ENCODE data around the gene NDUFA13.

NDUFA13 gene

DNA sequence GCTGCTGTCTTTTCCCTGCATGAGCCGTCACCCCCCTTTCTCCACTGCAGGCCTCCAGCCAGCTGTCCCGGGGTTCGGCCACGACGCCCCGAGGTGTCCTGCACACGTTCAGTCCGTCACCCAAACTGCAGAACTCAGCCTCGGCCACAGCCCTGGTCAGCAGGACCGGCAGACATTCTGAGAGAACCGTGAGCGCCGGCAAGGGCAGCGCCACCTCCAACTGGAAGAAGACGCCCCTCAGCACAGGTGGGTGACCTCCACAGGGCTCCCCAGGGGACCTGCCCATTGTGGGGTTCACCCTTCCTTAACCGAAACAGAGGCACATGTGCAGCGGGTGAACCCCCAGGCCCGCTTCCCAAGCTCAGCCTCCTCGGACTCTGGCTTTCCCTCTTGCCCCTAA is 13.7 kb upstream of the NDUFA13 start:
- no peak overlapping the region for H2AFZ ChIP-seq (ENCODE audit: low read length, unreplicated experiment)
- no peaks in the 10 kb centered on the region for H3K27me3 ChIP-seq (ENCODE audit: insufficient read depth, low read length)
- H3K27ac ChIP-seq (ENCODE audit: low read depth, low read length): no peak overlapping the region
- no peak overlapping the region for H3K4me3 ChIP-seq (ENCODE audit: low read depth, low read length)
- no peaks in the 10 kb centered on the region for H3K36me3 ChIP-seq (ENCODE audit: insufficient read depth, low read length)
- no peaks in the 10 kb centered on the region for H3K79me2 ChIP-seq (ENCODE audit: control insufficient read depth, insufficient read depth, low read length, unreplicated experiment)
- H3K4me1 ChIP-seq (ENCODE audit: control insufficient read depth, insufficient read depth, low read length, unreplicated experiment): no peaks in the 10 kb centered on the region

DNA sequence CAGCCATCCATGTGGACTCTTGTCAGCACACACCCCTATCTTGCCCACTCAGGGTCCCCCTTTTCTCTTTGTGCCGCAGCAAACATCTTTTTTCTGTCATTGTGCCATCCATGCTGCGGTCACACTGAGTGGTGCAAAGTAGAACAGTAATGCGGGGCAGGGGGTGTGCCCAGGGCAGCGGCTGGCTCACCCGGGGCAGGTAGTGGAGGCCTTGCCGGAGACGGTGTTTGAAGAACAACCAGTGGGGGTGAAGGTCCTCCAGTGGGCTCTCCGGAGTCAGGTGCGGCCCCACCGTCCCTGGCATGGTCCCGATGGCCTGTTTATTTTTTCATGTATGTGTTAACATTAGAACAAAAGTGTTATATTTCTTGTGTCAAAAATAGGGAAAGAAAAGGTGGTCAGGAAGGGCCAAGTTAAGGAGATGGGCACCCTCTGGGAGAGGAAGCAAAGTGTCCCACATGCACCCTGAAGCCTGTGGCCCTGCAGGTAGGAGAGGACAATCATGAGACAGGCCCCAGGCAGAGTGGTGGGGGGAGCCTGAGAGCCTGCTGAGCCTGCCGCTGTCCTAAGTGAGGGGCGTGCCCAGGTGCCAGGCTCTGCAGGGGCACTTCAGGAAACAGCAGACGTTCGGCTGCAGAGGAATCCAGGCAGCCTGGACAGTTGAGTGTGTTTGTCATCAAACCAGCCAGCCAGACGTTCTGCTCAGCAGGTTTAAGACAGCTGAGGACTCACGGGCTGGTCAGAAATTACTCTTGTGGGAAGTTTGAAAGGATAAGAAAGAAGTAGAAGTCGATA is 13.0 kb upstream of the NDUFA13 start:
- no peaks in the 10 kb centered on the region for H3K36me3 ChIP-seq (ENCODE audit: insufficient read depth, low read length)
- H3K27ac ChIP-seq (ENCODE audit: low read depth, low read length): no peak overlapping the region
- H3K79me2 ChIP-seq (ENCODE audit: control insufficient read depth, insufficient read depth, low read length, unreplicated experiment): no peaks in the 10 kb centered on the region
- H3K27me3 ChIP-seq (ENCODE audit: insufficient read depth, low read length): no peaks in the 10 kb centered on the region
- no peak overlapping the region for H3K4me3 ChIP-seq (ENCODE audit: low read depth, low read length)
- no peak overlapping the region for H2AFZ ChIP-seq (ENCODE audit: low read length, unreplicated experiment)
- no peaks in the 10 kb centered on the region for H3K4me1 ChIP-seq (ENCODE audit: control insufficient read depth, insufficient read depth, low read length, unreplicated experiment)

DNA sequence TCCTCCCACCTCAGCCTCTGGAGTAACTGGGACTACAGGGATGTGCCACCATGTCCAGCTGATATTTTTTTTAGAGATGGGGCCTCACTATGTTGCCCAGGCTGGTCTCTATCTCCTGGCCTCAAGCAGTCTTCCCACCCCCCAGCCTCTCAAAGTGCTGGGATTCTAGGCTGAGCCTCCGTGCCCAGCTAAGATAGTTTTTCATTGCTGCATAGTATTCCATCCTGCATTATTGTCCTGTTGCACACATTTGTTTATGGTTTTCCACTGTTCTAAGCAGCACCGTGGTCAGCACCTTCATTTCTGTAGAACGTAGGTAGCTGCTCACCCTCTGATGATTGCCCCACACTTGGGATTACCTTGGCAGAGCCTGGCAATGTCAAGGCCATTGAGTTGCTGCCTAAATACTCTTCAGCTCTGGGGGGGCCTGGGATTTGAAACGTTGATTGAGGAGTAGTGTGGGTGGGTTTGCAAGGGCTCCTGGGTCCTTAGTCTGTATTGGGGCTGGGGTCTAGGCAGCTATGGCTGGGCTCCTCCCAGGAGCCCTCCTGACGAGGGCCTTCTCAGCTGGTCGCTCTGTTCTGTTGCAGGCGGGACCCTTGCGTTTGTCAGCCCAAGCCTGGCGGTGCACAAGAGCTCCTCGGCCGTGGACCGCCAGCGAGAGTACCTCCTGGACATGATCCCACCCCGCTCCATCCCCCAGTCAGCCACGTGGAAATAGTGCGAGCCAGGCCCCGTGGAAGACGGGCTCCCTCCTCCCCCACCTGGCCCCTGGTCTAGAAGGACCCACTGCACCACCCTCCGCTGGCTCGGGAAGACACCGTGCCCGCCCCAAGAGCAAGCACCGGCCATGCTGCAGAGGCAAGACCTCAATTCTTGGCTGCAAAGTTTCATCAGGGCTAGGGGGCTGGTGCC is 11.0 kb upstream of the NDUFA13 start:
- H2AFZ ChIP-seq (ENCODE audit: low read length, unreplicated experiment): no peak overlapping the region
- no peaks in the 10 kb centered on the region for H3K27me3 ChIP-seq (ENCODE audit: insufficient read depth, low read length)
- H3K4me3 ChIP-seq (ENCODE audit: low read depth, low read length): no peak overlapping the region
- no peaks in the 10 kb centered on the region for H3K79me2 ChIP-seq (ENCODE audit: control insufficient read depth, insufficient read depth, low read length, unreplicated experiment)
- H3K36me3 ChIP-seq (ENCODE audit: insufficient read depth, low read length): no peaks in the 10 kb centered on the region
- no peak overlapping the region for H3K27ac ChIP-seq (ENCODE audit: low read depth, low read length)
- no peaks in the 10 kb centered on the region for H3K4me1 ChIP-seq (ENCODE audit: control insufficient read depth, insufficient read depth, low read length, unreplicated experiment)

DNA sequence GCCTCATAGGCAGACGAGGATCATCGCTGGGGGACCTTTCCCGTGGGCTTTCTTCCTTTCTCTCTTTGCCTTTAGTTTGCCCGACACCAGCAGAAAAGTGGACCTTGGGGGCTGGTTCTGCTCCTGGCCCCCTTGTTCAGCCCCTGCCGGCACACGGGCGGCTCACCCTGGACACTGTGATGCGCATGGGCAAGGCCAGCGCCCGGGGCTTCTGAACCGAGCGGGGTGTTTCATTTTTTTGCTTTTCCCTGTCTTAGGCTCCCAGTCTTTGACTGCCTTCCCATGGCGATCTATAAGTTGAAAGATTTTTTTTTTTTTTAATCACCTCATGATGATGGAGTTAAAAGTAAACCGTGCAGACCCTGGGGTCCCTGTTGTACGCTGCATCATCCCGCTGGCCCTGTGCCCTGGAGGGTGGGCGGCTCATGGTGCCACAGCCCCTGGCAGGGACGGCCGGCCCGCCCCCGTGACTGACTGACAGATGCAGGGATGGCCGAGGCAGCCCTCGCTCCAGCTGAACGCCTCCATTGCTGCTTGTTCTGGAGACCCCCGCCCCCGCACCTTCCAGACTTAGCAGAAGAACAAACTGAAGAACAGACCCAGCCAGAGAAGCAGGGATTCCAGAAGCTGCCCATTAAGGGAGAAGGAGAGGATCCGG is 10.2 kb upstream of the NDUFA13 start:
- Histone ChIP-seq H3K4me1 (ENCODE audit: control insufficient read depth, insufficient read depth, low read length, unreplicated experiment) (no peaks in the 10 kb centered on the region), H3K27me3 (ENCODE audit: insufficient read depth, low read length) (no peaks in the 10 kb centered on the region), H3K27ac (ENCODE audit: low read depth, low read length) (no peak overlapping the region), H3K36me3 (ENCODE audit: insufficient read depth, low read length) (no peaks in the 10 kb centered on the region), H2AFZ (ENCODE audit: low read length, unreplicated experiment) (no peak overlapping the region), H3K79me2 (ENCODE audit: control insufficient read depth, insufficient read depth, low read length, unreplicated experiment) (no peaks in the 10 kb centered on the region), H3K4me3 (ENCODE audit: low read depth, low read length) (no peak overlapping the region)

DNA sequence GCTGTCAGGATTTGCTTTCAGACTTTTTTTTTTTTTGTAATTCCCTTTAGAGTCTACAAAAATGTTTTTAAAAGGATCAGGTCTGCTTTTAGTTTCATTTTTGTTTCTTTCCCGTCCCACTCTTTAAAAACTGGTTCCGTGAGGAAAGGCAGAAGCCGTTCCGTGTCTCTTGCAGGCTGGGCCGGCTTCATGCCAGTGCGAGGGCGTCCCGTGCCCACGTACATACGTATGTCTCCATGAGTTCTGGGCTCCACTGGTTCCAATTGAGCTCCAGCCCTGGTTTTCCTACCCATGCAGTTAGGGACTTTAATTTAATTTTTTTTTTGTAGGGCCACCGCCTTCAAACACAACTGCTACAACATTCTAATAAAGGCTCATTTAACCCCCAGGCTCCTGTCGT is 9.4 kb upstream of the NDUFA13 start:
- Histone ChIP-seq H3K4me1 (ENCODE audit: control insufficient read depth, insufficient read depth, low read length, unreplicated experiment) (no peaks in the 10 kb centered on the region), H2AFZ (ENCODE audit: low read length, unreplicated experiment) (no peak overlapping the region), H3K36me3 (ENCODE audit: insufficient read depth, low read length) (no peaks in the 10 kb centered on the region), H3K79me2 (ENCODE audit: control insufficient read depth, insufficient read depth, low read length, unreplicated experiment) (no peaks in the 10 kb centered on the region), H3K27me3 (ENCODE audit: insufficient read depth, low read length) (no peaks in the 10 kb centered on the region), H3K4me3 (ENCODE audit: low read depth, low read length) (no peak overlapping the region), H3K27ac (ENCODE audit: low read depth, low read length) (no peak overlapping the region)

DNA sequence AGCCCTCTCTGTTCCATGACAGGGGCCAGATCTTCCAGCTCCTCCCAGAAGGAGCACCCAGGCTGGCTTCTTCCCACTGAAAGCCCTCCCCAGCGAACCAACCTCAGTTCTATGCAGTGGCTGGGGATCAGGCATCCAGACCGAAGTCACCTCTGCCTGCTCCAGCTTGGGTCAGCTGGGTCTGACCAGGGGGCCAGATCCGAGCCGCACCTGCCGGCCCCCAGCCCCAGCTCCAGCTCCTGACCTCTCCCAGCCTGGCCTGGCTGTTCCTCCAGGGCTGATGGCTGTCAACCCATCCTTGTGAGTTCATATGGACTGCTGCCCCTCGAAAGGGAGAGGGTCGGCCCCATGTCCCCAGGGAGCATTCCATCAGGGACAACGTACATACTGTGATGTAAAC is 8.7 kb upstream of the NDUFA13 start:
- H2AFZ ChIP-seq (ENCODE audit: low read length, unreplicated experiment): no peak overlapping the region
- no peaks in the 10 kb centered on the region for H3K79me2 ChIP-seq (ENCODE audit: control insufficient read depth, insufficient read depth, low read length, unreplicated experiment)
- no peak overlapping the region for H3K27ac ChIP-seq (ENCODE audit: low read depth, low read length)
- no peaks in the 10 kb centered on the region for H3K36me3 ChIP-seq (ENCODE audit: insufficient read depth, low read length)
- no peak overlapping the region for H3K4me3 ChIP-seq (ENCODE audit: low read depth, low read length)
- H3K27me3 ChIP-seq (ENCODE audit: insufficient read depth, low read length): no peaks in the 10 kb centered on the region
- H3K4me1 ChIP-seq (ENCODE audit: control insufficient read depth, insufficient read depth, low read length, unreplicated experiment): no peaks in the 10 kb centered on the region

DNA sequence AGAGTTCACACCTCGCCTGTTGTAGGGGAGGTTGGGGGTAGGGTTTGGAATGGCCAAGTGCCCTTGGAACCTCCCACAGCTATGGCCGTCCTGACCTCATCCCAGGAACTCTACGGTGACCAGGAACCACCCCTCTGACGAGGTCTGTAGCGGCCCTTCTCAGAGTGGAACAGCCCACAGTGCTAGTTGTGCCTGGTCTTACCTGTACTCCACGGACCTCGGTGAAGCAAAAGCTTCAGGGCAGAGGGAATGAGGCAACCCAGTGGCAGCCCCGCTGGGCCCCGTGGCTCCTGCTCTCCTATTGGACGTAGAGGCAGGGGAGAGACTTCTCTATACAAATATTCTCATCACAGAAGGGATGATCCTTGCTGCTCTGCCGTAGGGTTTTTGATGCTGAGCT is 7.8 kb upstream of the NDUFA13 start:
- H3K4me3 ChIP-seq (ENCODE audit: low read depth, low read length): no peak overlapping the region
- no peak overlapping the region for H2AFZ ChIP-seq (ENCODE audit: low read length, unreplicated experiment)
- H3K27ac ChIP-seq (ENCODE audit: low read depth, low read length): no peak overlapping the region
- no peaks in the 10 kb centered on the region for H3K79me2 ChIP-seq (ENCODE audit: control insufficient read depth, insufficient read depth, low read length, unreplicated experiment)
- H3K4me1 ChIP-seq (ENCODE audit: control insufficient read depth, insufficient read depth, low read length, unreplicated experiment): no peaks in the 10 kb centered on the region
- no peaks in the 10 kb centered on the region for H3K27me3 ChIP-seq (ENCODE audit: insufficient read depth, low read length)
- no peaks in the 10 kb centered on the region for H3K36me3 ChIP-seq (ENCODE audit: insufficient read depth, low read length)

DNA sequence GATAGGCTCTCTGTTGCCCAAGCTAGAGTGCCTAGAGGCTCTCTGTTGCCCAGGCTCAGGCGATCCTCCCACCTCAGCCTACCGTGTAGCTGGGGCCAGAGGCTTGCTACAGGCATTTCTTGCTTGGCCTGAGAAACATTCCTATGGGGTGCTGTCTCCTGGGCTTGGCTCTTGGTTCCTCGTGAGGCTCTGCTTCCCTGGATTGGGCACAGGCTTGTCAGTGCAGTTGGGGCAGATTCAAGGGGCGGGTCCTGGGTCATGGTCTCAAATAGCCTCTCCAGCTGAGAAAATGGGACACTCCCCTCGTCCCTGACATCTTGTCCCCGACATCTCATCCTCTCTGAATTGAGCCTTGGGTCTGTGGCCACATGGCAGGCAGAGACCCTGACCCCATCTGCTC is 5.6 kb upstream of the NDUFA13 start:
- no peaks in the 10 kb centered on the region for H3K27me3 ChIP-seq (ENCODE audit: insufficient read depth, low read length)
- no peak overlapping the region for H3K4me3 ChIP-seq (ENCODE audit: low read depth, low read length)
- H2AFZ ChIP-seq (ENCODE audit: low read length, unreplicated experiment): no peak overlapping the region
- H3K79me2 ChIP-seq (ENCODE audit: control insufficient read depth, insufficient read depth, low read length, unreplicated experiment): no peaks in the 10 kb centered on the region
- H3K4me1 ChIP-seq (ENCODE audit: control insufficient read depth, insufficient read depth, low read length, unreplicated experiment): no peaks in the 10 kb centered on the region
- H3K36me3 ChIP-seq (ENCODE audit: insufficient read depth, low read length): no peaks in the 10 kb centered on the region
- no peak overlapping the region for H3K27ac ChIP-seq (ENCODE audit: low read depth, low read length)

DNA sequence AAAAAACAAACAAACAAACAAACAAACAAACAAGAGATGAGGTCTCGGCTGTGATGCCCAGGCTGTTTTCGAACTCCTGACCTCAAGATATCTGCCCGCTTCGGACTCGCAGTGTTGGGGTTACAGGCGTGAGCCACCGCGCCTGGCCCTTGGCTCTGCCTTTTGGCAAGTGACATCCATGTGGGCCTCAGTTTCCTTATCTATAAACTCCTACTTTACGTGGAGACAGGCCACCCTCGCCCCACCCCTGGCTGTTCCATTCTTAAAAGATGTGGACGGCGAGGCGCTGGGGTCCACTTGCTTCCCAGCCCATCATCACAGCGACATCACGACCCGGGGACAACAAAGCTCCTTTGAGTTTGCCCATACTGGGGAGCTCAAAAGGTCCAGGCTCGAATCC is 2.3 kb upstream of the NDUFA13 start:
- Histone ChIP-seq H2AFZ (ENCODE audit: low read length, unreplicated experiment) (no peak overlapping the region), H3K36me3 (ENCODE audit: insufficient read depth, low read length) (no peaks in the 10 kb centered on the region), H3K4me1 (ENCODE audit: control insufficient read depth, insufficient read depth, low read length, unreplicated experiment) (peaks cover 5% of the 10 kb centered on the region), H3K4me3 (ENCODE audit: low read depth, low read length) (no peak overlapping the region), H3K27me3 (ENCODE audit: insufficient read depth, low read length) (no peaks in the 10 kb centered on the region), H3K27ac (ENCODE audit: low read depth, low read length) (no peak overlapping the region), H3K79me2 (ENCODE audit: control insufficient read depth, insufficient read depth, low read length, unreplicated experiment) (peaks cover 19% of the 10 kb centered on the region)

DNA sequence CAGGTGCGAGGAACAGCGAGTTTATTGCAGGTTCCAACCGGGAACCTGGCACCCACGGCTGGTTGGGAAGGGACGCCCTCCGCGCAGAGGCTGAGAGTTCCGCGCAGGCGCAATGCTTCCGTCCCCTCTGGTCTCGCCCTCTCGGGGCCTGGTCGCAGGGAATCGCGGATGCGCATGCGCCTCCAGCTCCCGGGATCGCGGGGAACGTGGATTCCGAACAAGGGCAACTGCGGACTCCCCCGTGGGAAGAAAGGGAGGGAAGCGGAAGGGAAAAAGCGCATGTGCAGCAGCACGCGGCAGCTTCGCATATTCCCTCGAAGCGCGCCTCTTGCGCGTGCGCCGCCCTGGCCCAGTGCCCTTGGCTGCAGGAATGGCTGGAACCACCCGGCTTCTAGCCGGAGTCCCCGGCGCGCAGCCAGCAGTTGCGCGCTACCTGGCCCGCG is 1.8 kb upstream of the NDUFA13 start:
- Histone ChIP-seq H3K4me1 (ENCODE audit: control insufficient read depth, insufficient read depth, low read length, unreplicated experiment) (peaks cover 5% of the 10 kb centered on the region), H3K27ac (ENCODE audit: low read depth, low read length) (no peak overlapping the region), H3K79me2 (ENCODE audit: control insufficient read depth, insufficient read depth, low read length, unreplicated experiment) (peaks cover 20% of the 10 kb centered on the region), H3K36me3 (ENCODE audit: insufficient read depth, low read length) (no peaks in the 10 kb centered on the region), H3K27me3 (ENCODE audit: insufficient read depth, low read length) (no peaks in the 10 kb centered on the region), H2AFZ (ENCODE audit: low read length, unreplicated experiment) (no peak overlapping the region), H3K4me3 (ENCODE audit: low read depth, low read length) (no peak overlapping the region)

Measured in ACC112 (cell line).